ENCODE measurements around the gene ATP5PB. TPM values are rescaled to one million over a fixed set of nuclear protein-coding genes. Genes with fewer than 3 reads are reported as not detected.

ATP5PB gene
- polyA plus RNA-seq, 3 donors: 112 to 597 (median 557) TPM

DNA sequence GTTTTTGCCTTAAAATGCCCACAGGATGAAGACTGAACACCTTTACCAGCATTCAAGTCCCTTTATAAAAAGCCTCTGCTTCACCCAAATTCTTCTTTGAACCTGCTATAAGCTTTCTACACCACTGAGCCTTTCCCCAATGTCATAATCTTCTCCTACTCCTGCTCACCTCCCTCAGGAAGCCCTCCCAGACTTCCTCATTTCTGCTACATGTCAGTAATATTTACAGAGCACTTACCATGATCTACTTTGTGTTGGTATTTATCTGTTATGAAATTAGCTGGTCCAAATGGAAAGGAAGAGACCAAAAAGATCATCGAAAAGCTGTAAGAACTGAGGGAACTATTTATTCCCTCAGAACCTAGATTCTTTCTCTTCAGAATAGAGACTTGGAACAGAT, 30.2 kb upstream of the ATP5PB start:
- DNase-seq: no peak
- no peaks in the 10 kb centered on the region for H4K20me1 ChIP-seq (ENCODE audit: insufficient read depth, low read length)
- H3K79me2 ChIP-seq (ENCODE audit: insufficient read depth, low read length): no peaks in the 10 kb centered on the region
- no peaks in the 10 kb centered on the region for H3K4me1 ChIP-seq (ENCODE audit: control insufficient read depth in 1 of 2, insufficient read depth in 2 of 2, low read length in 2 of 2)
- peaks cover 0 to 3% (median 0%) of the 10 kb centered on the region in 3 donors for H3K27me3 Mint-ChIP-seq (ENCODE audit: low read depth in 3 of 3)
- H2AFZ ChIP-seq (ENCODE audit: insufficient read depth, low read depth, low read length, poor library complexity, severe bottlenecking): no peak overlapping the region
- WGBS (ENCODE audit: insufficient coverage): no CpG with 5 or more reads among the region's 1 CpG
- no peak overlapping the region for H3K27ac Mint-ChIP-seq
- H3K27me3 ChIP-seq (ENCODE audit: control insufficient read depth in 2 of 2, insufficient read depth in 2 of 2, low read length in 2 of 2): no peaks in the 10 kb centered on the region
- TF ChIP-seq, protein P1, sequence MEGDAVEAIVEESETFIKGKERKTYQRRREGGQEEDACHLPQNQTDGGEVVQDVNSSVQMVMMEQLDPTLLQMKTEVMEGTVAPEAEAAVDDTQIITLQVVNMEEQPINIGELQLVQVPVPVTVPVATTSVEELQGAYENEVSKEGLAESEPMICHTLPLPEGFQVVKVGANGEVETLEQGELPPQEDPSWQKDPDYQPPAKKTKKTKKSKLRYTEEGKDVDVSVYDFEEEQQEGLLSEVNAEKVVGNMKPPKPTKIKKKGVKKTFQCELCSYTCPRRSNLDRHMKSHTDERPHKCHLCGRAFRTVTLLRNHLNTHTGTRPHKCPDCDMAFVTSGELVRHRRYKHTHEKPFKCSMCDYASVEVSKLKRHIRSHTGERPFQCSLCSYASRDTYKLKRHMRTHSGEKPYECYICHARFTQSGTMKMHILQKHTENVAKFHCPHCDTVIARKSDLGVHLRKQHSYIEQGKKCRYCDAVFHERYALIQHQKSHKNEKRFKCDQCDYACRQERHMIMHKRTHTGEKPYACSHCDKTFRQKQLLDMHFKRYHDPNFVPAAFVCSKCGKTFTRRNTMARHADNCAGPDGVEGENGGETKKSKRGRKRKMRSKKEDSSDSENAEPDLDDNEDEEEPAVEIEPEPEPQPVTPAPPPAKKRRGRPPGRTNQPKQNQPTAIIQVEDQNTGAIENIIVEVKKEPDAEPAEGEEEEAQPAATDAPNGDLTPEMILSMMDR (IDR thresholded peaks at IDR 0.05): no peak
- H3K4me1 Mint-ChIP-seq: peaks cover 7% of the 10 kb centered on the region
- intact Hi-C loops (cut with micrococcal nuclease): no loop called here
- peaks cover 0 to 2% (median 0%) of the 10 kb centered on the region in 7 donors for H3K9me3 Mint-ChIP-seq
- no peak overlapping the region for H3K4me2 ChIP-seq (replicated peaks; ENCODE audit: extremely low read depth, low read length, poor library complexity, severe bottlenecking)
- no peaks in the 10 kb centered on the region for H3K36me3 Mint-ChIP-seq
- no peak overlapping the region for H3K9ac ChIP-seq (ENCODE audit: insufficient read depth, low read length, poor library complexity, severe bottlenecking)
- H3K9me3 ChIP-seq (replicated peaks in 1 of 2; ENCODE audit: control insufficient read depth in 1 of 2, insufficient read depth in 1 of 2, low read length in 2 of 2): no peaks in the 10 kb centered on the region
- no peak overlapping the region for H3K27ac ChIP-seq (ENCODE audit: low read depth in 1 of 2, low read length in 2 of 2)
- no peaks in the 10 kb centered on the region for H3K36me3 ChIP-seq (replicated peaks in 1 of 2; ENCODE audit: control insufficient read depth in 1 of 2, insufficient read depth in 2 of 2, low read length in 2 of 2)
- no peak overlapping the region for H3K4me3 ChIP-seq (replicated peaks in 1 of 3; ENCODE audit: low read depth in 2 of 3, low read length in 3 of 3)
- H3K4me3 Mint-ChIP-seq: no peak overlapping the region

DNA sequence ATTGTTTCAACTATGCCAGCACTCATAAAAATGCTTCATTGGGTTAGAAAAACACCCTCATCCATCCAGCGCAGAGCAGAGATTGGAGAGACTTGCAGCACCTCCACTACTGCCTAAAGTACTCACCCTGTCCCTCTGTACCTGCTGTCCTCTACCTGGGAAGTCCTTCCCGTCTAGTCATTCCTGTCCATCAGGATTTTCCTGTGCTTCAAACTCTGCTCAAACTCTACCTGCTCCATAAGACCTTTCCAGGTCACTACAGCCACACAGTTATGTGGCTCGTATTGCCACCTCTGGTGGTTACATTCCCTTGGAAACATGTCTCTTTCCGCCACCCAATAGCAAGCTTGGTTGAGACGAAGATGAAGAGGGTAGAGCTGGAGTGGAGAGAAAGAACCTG, 28.9 kb upstream of the ATP5PB start:
- H3K4me1 Mint-ChIP-seq: peaks cover 7% of the 10 kb centered on the region
- Histone ChIP-seq H3K79me2 (ENCODE audit: insufficient read depth, low read length) (no peaks in the 10 kb centered on the region), H3K27ac (ENCODE audit: low read depth in 1 of 2, low read length in 2 of 2) (no peak overlapping the region), H3K9ac (ENCODE audit: insufficient read depth, low read length, poor library complexity, severe bottlenecking) (no peak overlapping the region), H2AFZ (ENCODE audit: insufficient read depth, low read depth, low read length, poor library complexity, severe bottlenecking) (no peak overlapping the region), H3K9me3 (replicated peaks in 1 of 2; ENCODE audit: control insufficient read depth in 1 of 2, insufficient read depth in 1 of 2, low read length in 2 of 2) (no peaks in the 10 kb centered on the region), H4K20me1 (ENCODE audit: insufficient read depth, low read length) (no peaks in the 10 kb centered on the region), H3K4me2 (replicated peaks; ENCODE audit: extremely low read depth, low read length, poor library complexity, severe bottlenecking) (no peak overlapping the region), H3K36me3 (replicated peaks in 1 of 2; ENCODE audit: control insufficient read depth in 1 of 2, insufficient read depth in 2 of 2, low read length in 2 of 2) (no peaks in the 10 kb centered on the region), H3K4me1 (ENCODE audit: control insufficient read depth in 1 of 2, insufficient read depth in 2 of 2, low read length in 2 of 2) (no peaks in the 10 kb centered on the region), H3K27me3 (ENCODE audit: control insufficient read depth in 2 of 2, insufficient read depth in 2 of 2, low read length in 2 of 2) (peaks cover 0 to 2% of the 10 kb centered on the region in 2 donors), H3K4me3 (replicated peaks in 1 of 3; ENCODE audit: low read depth in 2 of 3, low read length in 3 of 3) (no peak overlapping the region)
- intact Hi-C loops (cut with micrococcal nuclease): no loop called here
- H3K9me3 Mint-ChIP-seq: peaks cover 0 to under 1% (median 0%) of the 10 kb centered on the region in 7 donors
- peaks cover 0 to 3% (median 1%) of the 10 kb centered on the region in 3 donors for H3K27me3 Mint-ChIP-seq (ENCODE audit: low read depth in 3 of 3)
- H3K36me3 Mint-ChIP-seq: no peaks in the 10 kb centered on the region
- no peak for DNase-seq
- H3K27ac Mint-ChIP-seq: peak overlapping the region in 1 of 7 donors; percentile 33
- 75% methylated on average over 4 of the region's 5 CpGs for WGBS (ENCODE audit: insufficient coverage)
- no peak overlapping the region for H3K4me3 Mint-ChIP-seq
- TF ChIP-seq, protein P1 (IDR thresholded peaks at IDR 0.05): no peak

All from CD14-positive monocyte (primary cell).